ENCODE data around the gene EPAS1. TPM values are rescaled to one million over a fixed set of nuclear protein-coding genes. Genes with fewer than 3 reads are reported as not detected.

The EPAS1 gene
- total and polyA plus RNA-seq, 2 of the 8 experiments (the other 6 are each of a cell fraction or from before 2014, with no cell fraction given), result 2.0 to 4.9 TPM

- Histone ChIP-seq H3K4me1 (replicated peaks in 1 of 4; ENCODE audit: control insufficient read depth in 3 of 4, insufficient read depth in 4 of 4, low read length in 3 of 4) (no peaks in the 10 kb centered on the region; a peak in 1 of 7 replicates), H2AK5ac (ENCODE audit: low read depth, low read length) (no peak overlapping the region), H2BK15ac (ENCODE audit: low read length) (no peak overlapping the region), H3K4me3 (ENCODE audit: extremely low read depth in 1 of 4, insufficient read depth in 2 of 4, low read depth in 3 of 4, low read length in 4 of 4) (no peak overlapping the region), H3K27ac (ENCODE audit: low read depth, low read length) (no peak overlapping the region), H4K8ac (ENCODE audit: extremely low read depth, insufficient read depth, low read length) (no peak overlapping the region), H3K4me2 (ENCODE audit: insufficient read depth in 1 of 2, low read depth in 2 of 2, low read length in 2 of 2) (no peak overlapping the region), H3K18ac (ENCODE audit: extremely low read depth, low read length) (no peak overlapping the region), H3K23ac (ENCODE audit: insufficient read length) (no peak overlapping the region), H3K14ac (ENCODE audit: insufficient read length) (no peak overlapping the region), H3K79me2 (ENCODE audit: control insufficient read depth in 1 of 2, insufficient read depth in 2 of 2, low read length in 2 of 2) (no peaks in the 10 kb centered on the region), H4K20me1 (replicated peaks in 1 of 2; ENCODE audit: control insufficient read depth in 1 of 2, insufficient read depth in 2 of 2, low read length in 2 of 2) (no peaks in the 10 kb centered on the region), H2BK20ac (ENCODE audit: low read length) (no peak overlapping the region), H3K56ac (replicated peaks; ENCODE audit: insufficient read length, low read depth, low read length) (no peak overlapping the region), H3K79me1 (ENCODE audit: low read depth, low read length) (no peaks in the 10 kb centered on the region), H2BK120ac (replicated peaks; ENCODE audit: low read depth, low read length) (no peak overlapping the region), H3K9me3 (ENCODE audit: insufficient read depth in 2 of 2, low read depth in 1 of 2, low read length in 1 of 2) (no peaks in the 10 kb centered on the region), H3K36me3 (ENCODE audit: control insufficient read depth in 2 of 4, insufficient read depth in 4 of 4, low read length in 3 of 4) (no peaks in the 10 kb centered on the region), H2BK5ac (ENCODE audit: low read depth, low read length) (no peak overlapping the region), H2AFZ (ENCODE audit: low read length) (no peak overlapping the region), H3K9ac (replicated peaks in 1 of 4; ENCODE audit: extremely low read depth in 1 of 4, low read depth in 3 of 4, low read length in 3 of 4) (no peak overlapping the region), H3K27me3 (replicated peaks in 1 of 4; ENCODE audit: control insufficient read depth in 3 of 4, extremely low read depth in 1 of 4, insufficient read depth in 3 of 4, low read length in 3 of 4) (no peaks in the 10 kb centered on the region), H3K4ac (replicated peaks; ENCODE audit: insufficient read length, low read depth, low read length) (no peak overlapping the region), H4K5ac (ENCODE audit: insufficient read length, low read depth, low read length) (no peak overlapping the region), H2BK12ac (ENCODE audit: low read depth, low read length) (no peak overlapping the region), H4K91ac (replicated peaks; ENCODE audit: insufficient read length, low read length) (no peak overlapping the region), H3K23me2 (ENCODE audit: low read depth, low read length) (no peaks in the 10 kb centered on the region)
- POLR2A ChIA-PET (ENCODE audit: partially characterized antibody), result no interaction called here
- DNase-seq (ENCODE audit: low read depth in 1 of 2, low spot score in 2 of 2) (no peak), FAIRE-seq (no peak)
- WGBS, 2 experiments (ENCODE audit: extremely low coverage in 1 of 2, insufficient coverage in 1 of 2, insufficient read length in 1 of 2, insufficient replicate concordance in 2 of 2, low coverage in 1 of 2, low lambda C conversion rate in 2 of 2, missing lambda C conversion rate in 1 of 2), result 73% methylated on average over 1 of the region's 1 CpG; no CpG with 5 or more reads in 1 of the 2 experiments
- CTCF ChIA-PET (ENCODE audit: partially characterized antibody), result interaction anchor here (6.8 kb wide), 1 partner anchor 11 kb away, joined by 52 read pairs; no protein-coding TSS in a partner anchor
- TF ChIP-seq, protein P1, sequence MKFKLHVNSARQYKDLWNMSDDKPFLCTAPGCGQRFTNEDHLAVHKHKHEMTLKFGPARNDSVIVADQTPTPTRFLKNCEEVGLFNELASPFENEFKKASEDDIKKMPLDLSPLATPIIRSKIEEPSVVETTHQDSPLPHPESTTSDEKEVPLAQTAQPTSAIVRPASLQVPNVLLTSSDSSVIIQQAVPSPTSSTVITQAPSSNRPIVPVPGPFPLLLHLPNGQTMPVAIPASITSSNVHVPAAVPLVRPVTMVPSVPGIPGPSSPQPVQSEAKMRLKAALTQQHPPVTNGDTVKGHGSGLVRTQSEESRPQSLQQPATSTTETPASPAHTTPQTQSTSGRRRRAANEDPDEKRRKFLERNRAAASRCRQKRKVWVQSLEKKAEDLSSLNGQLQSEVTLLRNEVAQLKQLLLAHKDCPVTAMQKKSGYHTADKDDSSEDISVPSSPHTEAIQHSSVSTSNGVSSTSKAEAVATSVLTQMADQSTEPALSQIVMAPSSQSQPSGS (IDR thresholded peaks at IDR 0.05; ENCODE audit: low read length), result no peak
- TF ChIP-seq CHD1 (IDR thresholded peaks at IDR 0.05; ENCODE audit: low read depth, low read length) (no peak), EZH2 (IDR thresholded peaks at IDR 0.05; ENCODE audit: low read depth, low read length, severe bottlenecking) (no peak), YY1 (IDR thresholded peaks at IDR 0.05; ENCODE audit: low read depth, low read length) (no peak), CBX8 (IDR thresholded peaks at IDR 0.05; ENCODE audit: borderline replicate concordance, low read depth, low read length) (no peak), JUN (IDR thresholded peaks at IDR 0.05; ENCODE audit: low read depth, low read length) (no peak)
These were observed 59.8 kb downstream of the EPAS1 start for GRCh38 chr2:46356991-46357390.
